HEK293 (cell line): Measurements from ENCODE around the gene IFFO2.

ENCODE experiments used
- ZNF660 ChIP-seq: fragments of 450-650 bp; IDR thresholded peaks from 2 replicates; pipeline ENCODE4 v1.5.1; 2018; ENCODE audit warnings: missing biosample characterization, mild to moderate bottlenecking, missing genetic modification characterization
- TF ChIP-seq, protein P1 (sequence below): fragments of 450-650 bp; formaldehyde crosslinking; IDR thresholded peaks from 2 replicates; pipeline ENCODE4 v1.5.1; 2016; ENCODE audit warnings: missing biosample characterization, missing genetic modification characterization
- TF ChIP-seq, protein P2 (sequence below): fragments of 450-650 bp; IDR thresholded peaks from 2 replicates; pipeline ENCODE4 v1.5.1; 2018; ENCODE audit warnings: missing biosample characterization, mild to moderate bottlenecking, missing genetic modification characterization

DNA sequence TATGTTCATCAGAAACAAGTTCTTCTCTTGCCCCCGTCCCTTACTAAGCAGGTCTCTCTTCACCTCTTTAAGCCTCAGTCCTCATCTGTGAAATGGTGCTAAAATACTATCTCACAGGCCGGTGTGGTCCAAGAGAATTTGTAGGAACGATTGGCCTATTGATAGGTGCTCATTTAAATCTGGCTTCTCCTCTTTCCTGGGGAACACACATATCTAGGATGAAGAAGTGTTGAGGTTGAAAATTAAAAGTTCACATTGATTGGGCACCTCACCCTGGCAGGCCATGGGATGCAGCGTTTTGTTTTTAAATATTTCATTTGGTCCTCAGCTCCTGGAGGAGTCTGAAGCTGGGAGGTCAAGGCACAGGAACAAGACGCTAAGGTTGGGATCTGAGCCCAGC, 88.1 kb downstream of the IFFO2 start:
- TF ChIP-seq, protein P1, sequence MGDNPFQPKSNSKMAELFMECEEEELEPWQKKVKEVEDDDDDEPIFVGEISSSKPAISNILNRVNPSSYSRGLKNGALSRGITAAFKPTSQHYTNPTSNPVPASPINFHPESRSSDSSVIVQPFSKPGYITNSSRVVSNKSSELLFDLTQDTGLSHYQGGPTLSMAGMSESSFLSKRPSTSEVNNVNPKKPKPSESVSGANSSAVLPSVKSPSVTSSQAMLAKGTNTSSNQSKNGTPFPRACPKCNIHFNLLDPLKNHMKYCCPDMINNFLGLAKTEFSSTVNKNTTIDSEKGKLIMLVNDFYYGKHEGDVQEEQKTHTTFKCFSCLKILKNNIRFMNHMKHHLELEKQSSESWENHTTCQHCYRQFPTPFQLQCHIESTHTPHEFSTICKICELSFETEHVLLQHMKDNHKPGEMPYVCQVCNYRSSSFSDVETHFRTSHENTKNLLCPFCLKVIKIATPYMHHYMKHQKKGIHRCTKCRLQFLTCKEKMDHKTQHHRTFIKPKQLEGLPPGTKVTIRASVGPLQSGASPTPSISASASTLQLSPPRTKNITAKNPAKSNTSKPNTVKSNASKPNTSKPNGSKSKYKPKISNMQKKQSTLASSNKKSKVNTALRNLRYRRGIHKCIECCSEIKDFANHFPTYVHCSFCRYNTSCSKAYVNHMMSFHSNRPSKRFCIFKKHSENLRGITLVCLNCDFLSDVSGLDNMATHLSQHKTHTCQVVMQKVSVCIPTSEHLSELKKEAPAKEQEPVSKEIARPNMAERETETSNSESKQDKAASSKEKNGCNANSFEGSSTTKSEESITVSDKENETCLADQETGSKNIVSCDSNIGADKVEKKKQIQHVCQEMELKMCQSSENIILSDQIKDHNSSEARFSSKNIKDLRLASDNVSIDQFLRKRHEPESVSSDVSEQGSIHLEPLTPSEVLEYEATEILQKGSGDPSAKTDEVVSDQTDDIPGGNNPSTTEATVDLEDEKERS (tag by site-specific recombination), result no peak
- TF ChIP-seq, protein P2, sequence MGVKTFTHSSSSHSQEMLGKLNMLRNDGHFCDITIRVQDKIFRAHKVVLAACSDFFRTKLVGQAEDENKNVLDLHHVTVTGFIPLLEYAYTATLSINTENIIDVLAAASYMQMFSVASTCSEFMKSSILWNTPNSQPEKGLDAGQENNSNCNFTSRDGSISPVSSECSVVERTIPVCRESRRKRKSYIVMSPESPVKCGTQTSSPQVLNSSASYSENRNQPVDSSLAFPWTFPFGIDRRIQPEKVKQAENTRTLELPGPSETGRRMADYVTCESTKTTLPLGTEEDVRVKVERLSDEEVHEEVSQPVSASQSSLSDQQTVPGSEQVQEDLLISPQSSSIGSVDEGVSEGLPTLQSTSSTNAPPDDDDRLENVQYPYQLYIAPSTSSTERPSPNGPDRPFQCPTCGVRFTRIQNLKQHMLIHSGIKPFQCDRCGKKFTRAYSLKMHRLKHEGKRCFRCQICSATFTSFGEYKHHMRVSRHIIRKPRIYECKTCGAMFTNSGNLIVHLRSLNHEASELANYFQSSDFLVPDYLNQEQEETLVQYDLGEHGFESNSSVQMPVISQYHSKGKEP, result no peak
- no peak for TF ChIP-seq ZNF660
